MCF 10A (cell line): ENCODE measurements around the gene SETX. TPM values are rescaled to one million over a fixed set of nuclear protein-coding genes. Genes with fewer than 3 reads are reported as not detected.
A peak's percentile ranks its signal among the peaks of the same experiment; 100 is the strongest.

ENCODE experiments used
- BruUV-seq: library from RNA; stranded (reverse); fragments of 400-500 nt; replicated peaks from 2 replicates; lab custom pipeline; 2021; lab: Mats Ljungman, UMichigan
- CTCF ChIA-PET: fragments of 300-600 bp; sonication (Branson Sonifier 250); formaldehyde crosslinking; extraction: SDS; loops from one replicate; lab custom pipeline; 2021; ENCODE audit warnings: antibody characterized with exemption, inconsistent platforms; lab: Yijun Ruan, JAX
- POLR2A ChIA-PET: fragments of 300-600, 350-650 bp; sonication (Branson Sonifier 250); formaldehyde crosslinking; extraction: SDS; loops from one replicate; lab custom pipeline; 2020; ENCODE audit warnings: antibody characterized with exemption, inconsistent platforms; lab: Yijun Ruan, JAX
- DNase-seq: peaks from one replicate; pipeline ENCODE4 v3.0.0-alpha.2; 2018; ENCODE audit not compliant: unreplicated experiment
- H3K27ac Mint-ChIP-seq: one replicate; pipeline ENCODE4 v1.8.0; 2022; ENCODE audit warnings: mild to moderate bottlenecking, low read depth, mixed read lengths; ENCODE audit not compliant: unreplicated experiment
- H3K27me3 Mint-ChIP-seq: one replicate; pipeline ENCODE4 v1.8.0; 2022; ENCODE audit warnings: mixed read lengths; ENCODE audit not compliant: insufficient read depth, unreplicated experiment
- H3K36me3 Mint-ChIP-seq: one replicate; pipeline ENCODE4 v1.8.0; 2022; ENCODE audit warnings: mild to moderate bottlenecking, moderate library complexity, mixed read lengths; ENCODE audit not compliant: insufficient read depth, unreplicated experiment
- H3K4me1 Mint-ChIP-seq: one replicate; pipeline ENCODE4 v1.8.0; 2022; ENCODE audit warnings: mixed read lengths; ENCODE audit not compliant: insufficient read depth, unreplicated experiment
- H3K4me3 Mint-ChIP-seq: one replicate; pipeline ENCODE4 v1.8.0; 2022; ENCODE audit warnings: mild to moderate bottlenecking, moderate library complexity, mixed read lengths; ENCODE audit not compliant: unreplicated experiment
- H3K9me3 Mint-ChIP-seq: one replicate; pipeline ENCODE4 v1.8.0; 2022; ENCODE audit warnings: mixed read lengths; ENCODE audit not compliant: unreplicated experiment
- intact Hi-C: fragments of 100-400 bp; cut with micrococcal nuclease; formaldehyde crosslinking; loops from 2 replicates; pipeline ENCODE4 v1.14.1; 2022
- total RNA-seq: library from RNA; stranded (reverse); gene quantifications from 2 replicates; pipeline ENCODE4 v1.2.3, GENCODE V29; 2022
- TF ChIP-seq, protein P1 (sequence below): fragments of 200-600 bp; IDR thresholded peaks from one replicate; pipeline ENCODE4 v1.8.0; 2022; ENCODE audit warnings: antibody characterized with exemption, mild to moderate bottlenecking; ENCODE audit not compliant: unreplicated experiment

SETX gene
- total RNA-seq, 1 experiment from 2014 or later, result 41.1 TPM

DNA sequence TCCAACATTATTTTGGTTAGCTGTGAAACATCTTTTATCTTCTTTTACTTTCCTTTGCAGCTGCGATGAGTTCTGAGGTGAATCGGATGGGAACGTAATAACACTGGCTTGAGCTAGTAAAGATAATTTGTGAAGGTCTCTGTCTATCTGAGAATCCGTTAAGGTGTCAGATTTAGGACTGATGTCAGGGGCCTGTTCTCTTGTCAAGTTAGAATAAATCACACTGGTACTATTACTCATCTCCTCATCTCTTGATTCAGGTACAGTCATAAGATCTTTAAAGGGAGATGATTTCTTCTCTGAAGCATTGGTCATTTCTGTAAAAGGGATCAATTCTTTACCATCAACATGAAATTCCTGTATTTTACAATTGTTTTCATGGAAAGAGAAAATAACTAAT is 26.2 kb downstream of the SETX start:
- DNase-seq, result no peak
- Mint-ChIP-seq H3K27ac (no peak overlapping the region), H3K27me3 (no peaks in the 10 kb centered on the region), H3K4me1 (no peaks in the 10 kb centered on the region), H3K4me3 (no peak overlapping the region), H3K36me3 (peaks cover 93% of the 10 kb centered on the region), H3K9me3 (no peaks in the 10 kb centered on the region)
- intact Hi-C loops, result no loop called here
- CTCF ChIA-PET, result no interaction called here
- POLR2A ChIA-PET, result no interaction called here
- BruUV-seq, result TSS peak; percentile 11
- TF ChIP-seq, protein P1, sequence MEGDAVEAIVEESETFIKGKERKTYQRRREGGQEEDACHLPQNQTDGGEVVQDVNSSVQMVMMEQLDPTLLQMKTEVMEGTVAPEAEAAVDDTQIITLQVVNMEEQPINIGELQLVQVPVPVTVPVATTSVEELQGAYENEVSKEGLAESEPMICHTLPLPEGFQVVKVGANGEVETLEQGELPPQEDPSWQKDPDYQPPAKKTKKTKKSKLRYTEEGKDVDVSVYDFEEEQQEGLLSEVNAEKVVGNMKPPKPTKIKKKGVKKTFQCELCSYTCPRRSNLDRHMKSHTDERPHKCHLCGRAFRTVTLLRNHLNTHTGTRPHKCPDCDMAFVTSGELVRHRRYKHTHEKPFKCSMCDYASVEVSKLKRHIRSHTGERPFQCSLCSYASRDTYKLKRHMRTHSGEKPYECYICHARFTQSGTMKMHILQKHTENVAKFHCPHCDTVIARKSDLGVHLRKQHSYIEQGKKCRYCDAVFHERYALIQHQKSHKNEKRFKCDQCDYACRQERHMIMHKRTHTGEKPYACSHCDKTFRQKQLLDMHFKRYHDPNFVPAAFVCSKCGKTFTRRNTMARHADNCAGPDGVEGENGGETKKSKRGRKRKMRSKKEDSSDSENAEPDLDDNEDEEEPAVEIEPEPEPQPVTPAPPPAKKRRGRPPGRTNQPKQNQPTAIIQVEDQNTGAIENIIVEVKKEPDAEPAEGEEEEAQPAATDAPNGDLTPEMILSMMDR, result no peak

DNA sequence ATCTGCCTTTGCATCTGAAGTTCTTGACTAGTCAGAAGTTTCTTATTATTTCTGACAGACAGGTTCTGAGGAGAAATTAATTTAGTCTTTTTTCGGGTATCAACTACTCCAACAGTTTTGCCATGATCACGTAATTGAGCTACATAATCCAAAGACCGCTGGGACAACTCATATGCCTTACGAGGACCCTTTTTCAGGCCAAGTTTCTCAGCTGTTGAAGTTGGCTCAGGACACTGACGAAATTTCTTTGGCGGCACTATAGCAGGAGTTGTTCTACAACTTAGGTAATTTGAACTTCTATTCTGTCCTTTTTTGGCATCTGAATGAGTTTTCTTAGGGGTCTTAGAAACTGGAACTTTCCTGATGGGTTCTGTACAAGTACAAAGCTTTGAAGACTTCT is 27.2 kb downstream of the SETX start:
- no peak overlapping the region for H3K27ac Mint-ChIP-seq
- peaks cover 85% of the 10 kb centered on the region for H3K36me3 Mint-ChIP-seq
- ChIA-PET POLR2A (no interaction called here), CTCF (no interaction called here)
- H3K4me1 Mint-ChIP-seq, result no peaks in the 10 kb centered on the region
- TF ChIP-seq, protein P1, result no peak
- no peaks in the 10 kb centered on the region for H3K9me3 Mint-ChIP-seq
- no peaks in the 10 kb centered on the region for H3K27me3 Mint-ChIP-seq
- no TSS peak for BruUV-seq
- no peak overlapping the region for H3K4me3 Mint-ChIP-seq
- intact Hi-C loops, result no loop called here
- no peak for DNase-seq

DNA sequence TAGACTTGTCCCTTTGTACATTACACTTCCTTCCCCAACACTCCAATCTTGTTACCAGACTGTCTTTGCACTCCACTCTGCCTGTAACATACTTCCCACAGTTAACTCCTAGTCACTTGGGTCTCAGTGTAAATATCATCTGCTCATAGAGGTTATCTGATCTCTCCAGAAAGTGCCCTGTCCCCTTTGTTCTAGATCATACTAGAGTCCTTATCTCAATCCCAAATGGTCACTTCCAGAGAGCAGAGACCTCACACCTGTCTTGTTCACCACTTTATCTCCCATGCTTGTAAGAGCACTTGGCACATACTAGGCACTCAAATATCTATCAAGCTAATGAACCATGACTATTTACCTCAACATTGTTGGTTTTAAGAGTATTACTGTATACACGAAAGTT is 30.4 kb downstream of the SETX start:
- no peaks in the 10 kb centered on the region for H3K27me3 Mint-ChIP-seq
- no peak for DNase-seq
- H3K4me1 Mint-ChIP-seq, result no peaks in the 10 kb centered on the region
- POLR2A ChIA-PET, result interaction anchor here (1.7 kb wide), 1 partner anchor 10 kb away, joined by 4 read pairs; no protein-coding TSS in a partner anchor
- no peak overlapping the region for H3K4me3 Mint-ChIP-seq
- TF ChIP-seq, protein P1, result no peak
- intact Hi-C loops, result no loop called here
- no TSS peak for BruUV-seq
- no peaks in the 10 kb centered on the region for H3K9me3 Mint-ChIP-seq
- no peak overlapping the region for H3K27ac Mint-ChIP-seq
- CTCF ChIA-PET, result interaction anchor here (0.7 kb wide), 1 partner anchor 1278 kb away, joined by 4 read pairs; no protein-coding TSS in a partner anchor
- H3K36me3 Mint-ChIP-seq, result peaks cover 81% of the 10 kb centered on the region

DNA sequence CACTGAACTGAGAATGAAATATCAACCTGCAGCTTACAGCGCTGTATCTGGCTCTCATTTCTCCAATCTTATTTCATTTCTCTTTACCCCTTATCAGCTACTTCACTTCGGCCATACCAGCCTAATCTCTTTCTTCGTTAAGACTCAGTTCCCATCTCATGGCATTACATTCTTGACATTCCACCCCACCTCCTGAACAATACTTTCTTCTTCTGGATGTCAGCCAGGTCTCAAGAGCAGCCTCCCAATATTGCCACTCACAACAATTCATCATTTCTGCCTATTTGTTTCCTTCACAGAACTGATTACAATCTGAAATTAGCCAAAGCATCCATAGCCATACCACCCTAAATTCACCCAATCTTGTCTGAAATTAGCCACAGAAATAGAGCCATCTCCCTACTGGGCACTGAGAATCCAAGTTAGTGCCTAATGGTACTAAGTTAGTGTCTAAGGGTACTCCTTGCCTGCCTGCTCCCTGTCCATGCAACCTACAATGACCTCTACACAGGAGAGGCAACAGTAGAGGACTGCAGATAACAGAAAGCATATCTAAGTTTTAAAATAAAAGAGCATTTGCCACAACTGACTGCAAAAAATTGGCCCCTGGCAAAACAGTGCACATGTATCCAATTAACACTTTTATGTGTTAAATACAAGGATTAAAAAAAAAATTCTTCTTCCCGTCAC is 35.2 kb downstream of the SETX start:
- Mint-ChIP-seq H3K9me3 (no peaks in the 10 kb centered on the region), H3K27me3 (no peaks in the 10 kb centered on the region), H3K4me3 (no peak overlapping the region), H3K36me3 (peaks cover 35% of the 10 kb centered on the region), H3K27ac (peak overlapping the region; percentile 46), H3K4me1 (no peaks in the 10 kb centered on the region)
- ChIA-PET POLR2A (no interaction called here), CTCF (no interaction called here)
- no TSS peak for BruUV-seq
- DNase-seq, result no peak
- TF ChIP-seq, protein P1, result no peak
- intact Hi-C loops, result no loop called here
